Activated naive CD4-positive, alpha-beta T cell treated with Interleukin-2 at 50 U/mL for 16 hours (primary cell): ENCODE measurements around the gene ARL6IP4.
A peak's percentile ranks its signal among the peaks of the same experiment; 100 is the strongest.
"Not testable (repeated sequence)": the region's sequence is repeated elsewhere in the genome, so short reads cannot be mapped to it uniquely, and the experiment has no call there.

ENCODE experiments used
- DNase-seq: peaks from one replicate; pipeline ENCODE4 v3.0.0-alpha.2; 2020

ARL6IP4 gene

DNA sequence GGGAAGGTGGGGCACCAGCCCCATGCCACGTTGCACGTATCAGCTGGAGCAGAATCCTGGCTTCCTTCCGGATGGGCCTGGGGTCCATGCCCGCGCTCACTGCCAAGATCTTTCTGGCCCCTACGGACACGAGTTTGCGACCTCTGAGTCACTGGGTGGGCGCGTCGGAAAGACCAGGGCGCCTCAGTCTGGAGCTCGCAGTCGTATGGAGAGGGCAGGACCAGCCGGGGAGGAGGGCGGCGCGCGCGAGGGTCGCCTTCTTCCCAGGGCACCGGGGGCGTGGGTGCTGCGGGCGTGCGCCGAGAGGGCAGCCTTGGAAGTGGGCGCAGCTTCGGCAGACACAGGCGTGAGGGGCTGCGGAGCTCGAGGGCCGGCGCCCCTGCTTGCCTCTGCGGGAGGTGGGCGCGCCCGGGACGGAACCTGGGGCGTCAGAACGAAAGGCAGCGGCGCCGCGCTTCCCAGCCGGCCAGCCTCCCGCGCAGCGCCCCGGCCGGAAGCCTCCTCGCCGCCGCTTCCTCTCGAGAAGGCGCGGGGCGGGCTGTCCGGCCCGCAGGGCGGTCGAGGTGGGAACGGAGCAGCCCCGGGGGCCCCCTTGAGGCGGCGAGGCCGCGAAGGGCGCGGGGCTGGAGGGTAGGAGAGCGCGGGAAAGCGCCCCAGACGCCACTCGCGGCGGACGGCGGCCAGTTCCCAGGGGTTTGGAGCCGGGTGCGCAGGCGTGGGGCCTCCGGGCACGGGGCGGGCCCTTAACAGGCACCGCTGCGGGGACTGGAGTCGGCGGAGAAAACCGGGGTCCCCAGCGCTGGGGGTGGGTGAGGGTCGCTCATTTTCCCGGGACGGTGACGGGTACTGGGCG, at the start of gene ARL6IP4:
ARL6IP4 (plus strand) TSS at position 499 of the 853 bp plus-strand sequence. CDS start 459 bp downstream, outside the sequence.
- DNase-seq: peak; percentile 65

DNA sequence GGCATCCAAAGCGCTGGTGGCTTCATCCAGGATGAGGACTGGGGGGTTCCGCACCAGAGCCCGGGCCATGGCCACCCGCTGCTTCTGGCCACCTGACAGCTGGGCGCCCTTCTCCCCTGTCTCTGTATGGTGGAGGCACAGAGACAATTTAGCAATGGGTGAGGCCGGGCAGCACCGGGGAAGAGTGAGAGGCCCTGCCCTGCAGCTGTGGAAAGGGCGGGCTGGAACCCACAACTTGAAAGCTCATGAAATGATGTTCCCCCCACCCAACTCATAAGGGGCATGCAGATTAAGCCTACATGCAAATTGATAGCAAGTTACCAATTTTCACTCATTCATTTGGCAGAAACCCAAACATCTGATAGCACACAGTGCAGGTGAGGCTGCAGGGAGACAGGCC, 48.3 kb upstream of the ARL6IP4 start:
- DNase-seq: no peak

DNA sequence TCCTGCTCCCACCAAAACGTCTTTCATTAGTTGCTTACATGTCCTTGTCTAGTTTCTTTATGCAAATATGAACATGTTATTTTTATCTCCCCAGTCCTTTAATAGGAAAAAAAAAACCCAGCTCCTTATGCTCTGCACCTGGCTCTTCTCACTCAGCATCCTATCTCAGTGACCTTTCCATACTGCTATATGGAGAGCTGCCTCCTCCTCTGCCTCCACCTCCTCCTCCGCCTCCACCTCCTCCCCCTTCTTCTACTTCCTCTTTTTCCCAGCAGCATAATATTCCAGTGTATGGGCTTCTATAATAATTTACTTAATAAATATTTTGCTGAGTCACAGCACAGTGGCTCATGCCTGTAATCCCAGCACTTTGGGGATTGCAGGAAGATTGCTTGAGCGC, 45.8 kb upstream of the ARL6IP4 start:
- DNase-seq: no peak

DNA sequence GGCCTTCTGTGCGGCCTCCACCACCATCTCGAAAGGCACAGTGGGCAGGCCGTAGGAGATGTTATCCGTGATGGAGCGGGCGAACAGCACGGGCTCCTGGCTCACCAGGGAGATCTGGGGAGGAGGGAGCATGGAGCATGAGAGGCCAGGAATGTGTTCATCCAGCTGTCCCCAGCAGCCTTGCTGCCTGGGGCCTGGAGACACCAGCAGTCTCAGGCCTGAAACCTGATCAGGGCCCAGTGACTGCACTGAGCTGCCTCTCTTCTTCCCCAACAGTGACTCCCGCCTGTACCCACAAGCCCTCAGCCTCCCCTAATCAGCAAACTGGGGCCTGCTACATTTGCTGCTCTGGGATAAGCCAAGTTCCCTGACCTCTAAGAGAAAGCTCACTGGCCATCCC, 45.2 kb upstream of the ARL6IP4 start:
- DNase-seq: no peak

DNA sequence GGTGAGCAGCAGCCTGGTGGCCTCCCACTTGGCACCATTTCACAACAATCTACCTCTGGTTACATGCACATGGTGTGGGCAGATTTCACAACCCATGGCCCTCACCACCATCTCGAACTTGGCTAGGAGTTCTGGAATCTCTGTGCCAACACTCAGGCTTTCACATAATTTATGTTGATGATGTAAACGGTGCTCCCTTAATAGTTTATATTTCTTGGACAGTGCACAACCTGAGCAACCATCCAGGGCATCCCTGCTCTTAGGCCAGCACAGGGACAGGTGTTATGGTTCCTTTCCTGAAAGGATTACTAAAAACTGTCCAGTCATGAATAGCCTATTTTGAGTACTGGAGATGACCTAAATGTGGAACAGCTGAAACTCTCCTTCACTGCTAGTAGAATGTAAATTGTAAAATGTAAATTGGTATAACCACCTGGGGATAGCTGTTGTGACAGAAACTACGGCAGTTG, 42.8 kb upstream of the ARL6IP4 start:
- DNase-seq: no peak

DNA sequence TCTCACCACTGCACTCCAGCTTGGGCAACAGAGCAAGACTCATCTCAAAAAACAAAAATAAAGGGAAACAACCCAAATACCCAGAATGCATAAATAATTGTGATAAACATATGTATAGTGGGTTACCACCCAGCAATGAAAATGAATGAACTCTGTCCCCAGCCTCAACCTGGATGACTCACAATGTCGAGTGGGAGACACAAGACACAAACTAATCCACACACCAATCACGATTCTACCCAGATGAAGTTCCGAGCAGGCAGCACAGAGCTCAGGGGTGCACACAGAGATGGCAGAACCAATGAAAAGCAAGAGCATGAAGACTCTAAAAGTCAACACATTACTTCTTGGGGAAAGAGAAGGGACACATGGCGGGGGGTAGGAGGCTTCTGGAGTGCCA, 41.4 kb upstream of the ARL6IP4 start:
- no peak for DNase-seq

DNA sequence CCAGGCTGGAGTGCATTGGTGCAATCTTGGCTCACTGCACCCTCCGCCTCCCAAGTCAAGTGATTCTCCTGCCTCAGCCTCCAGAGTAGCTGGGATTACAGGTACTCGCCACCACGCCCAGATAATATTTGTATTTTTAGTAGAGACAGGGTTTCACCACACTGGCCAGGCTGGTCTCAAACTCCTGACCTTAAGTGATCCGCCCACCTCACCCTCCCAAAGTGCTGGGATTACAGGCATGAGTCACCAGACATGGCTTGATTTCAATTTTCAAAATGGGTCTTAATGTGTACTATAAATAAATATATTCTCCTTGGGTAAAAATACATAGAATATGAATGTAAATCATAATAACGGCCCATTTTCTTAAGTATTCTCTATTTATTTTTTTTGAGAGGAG, 39.1 kb upstream of the ARL6IP4 start:
- not testable (repeated sequence) for DNase-seq

DNA sequence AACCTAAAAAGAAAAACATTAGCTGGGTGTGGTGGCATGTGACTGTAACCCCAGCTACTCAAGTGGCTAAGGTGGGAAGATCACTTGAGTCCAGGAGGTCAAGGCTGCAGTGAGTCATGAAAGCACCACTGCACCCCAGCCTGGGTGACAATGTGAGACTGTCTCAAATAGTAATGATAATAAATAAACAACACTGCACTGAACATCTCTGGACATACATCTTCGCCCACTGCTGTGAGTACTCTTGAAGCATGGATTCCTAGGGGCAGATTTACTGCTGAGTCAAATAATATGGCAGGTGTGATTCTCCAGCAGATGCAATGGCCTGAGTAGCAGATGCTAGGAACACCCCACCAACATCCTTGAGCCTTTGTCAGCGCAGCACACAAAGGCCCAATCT, 37.8 kb upstream of the ARL6IP4 start:
- DNase-seq: no peak

DNA sequence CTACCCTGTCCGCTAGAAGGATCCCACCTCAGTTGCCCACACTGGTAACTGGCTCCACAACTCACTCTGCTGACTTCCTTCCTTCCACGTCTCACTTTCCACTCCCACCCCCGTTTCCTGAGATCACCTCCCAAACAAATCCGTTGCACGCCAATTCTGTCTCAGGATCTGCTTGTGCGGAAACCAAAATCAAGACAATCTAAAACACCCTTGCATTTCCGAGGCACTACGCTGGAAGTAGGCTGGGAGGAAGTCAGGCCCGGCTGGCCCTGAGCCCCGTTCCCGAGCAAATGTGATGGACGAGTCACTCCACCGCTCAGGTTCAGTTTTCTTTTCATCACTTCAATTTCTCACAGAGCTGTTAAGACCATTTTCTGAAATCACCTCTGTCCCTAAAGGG, 37.3 kb upstream of the ARL6IP4 start:
- no peak for DNase-seq

DNA sequence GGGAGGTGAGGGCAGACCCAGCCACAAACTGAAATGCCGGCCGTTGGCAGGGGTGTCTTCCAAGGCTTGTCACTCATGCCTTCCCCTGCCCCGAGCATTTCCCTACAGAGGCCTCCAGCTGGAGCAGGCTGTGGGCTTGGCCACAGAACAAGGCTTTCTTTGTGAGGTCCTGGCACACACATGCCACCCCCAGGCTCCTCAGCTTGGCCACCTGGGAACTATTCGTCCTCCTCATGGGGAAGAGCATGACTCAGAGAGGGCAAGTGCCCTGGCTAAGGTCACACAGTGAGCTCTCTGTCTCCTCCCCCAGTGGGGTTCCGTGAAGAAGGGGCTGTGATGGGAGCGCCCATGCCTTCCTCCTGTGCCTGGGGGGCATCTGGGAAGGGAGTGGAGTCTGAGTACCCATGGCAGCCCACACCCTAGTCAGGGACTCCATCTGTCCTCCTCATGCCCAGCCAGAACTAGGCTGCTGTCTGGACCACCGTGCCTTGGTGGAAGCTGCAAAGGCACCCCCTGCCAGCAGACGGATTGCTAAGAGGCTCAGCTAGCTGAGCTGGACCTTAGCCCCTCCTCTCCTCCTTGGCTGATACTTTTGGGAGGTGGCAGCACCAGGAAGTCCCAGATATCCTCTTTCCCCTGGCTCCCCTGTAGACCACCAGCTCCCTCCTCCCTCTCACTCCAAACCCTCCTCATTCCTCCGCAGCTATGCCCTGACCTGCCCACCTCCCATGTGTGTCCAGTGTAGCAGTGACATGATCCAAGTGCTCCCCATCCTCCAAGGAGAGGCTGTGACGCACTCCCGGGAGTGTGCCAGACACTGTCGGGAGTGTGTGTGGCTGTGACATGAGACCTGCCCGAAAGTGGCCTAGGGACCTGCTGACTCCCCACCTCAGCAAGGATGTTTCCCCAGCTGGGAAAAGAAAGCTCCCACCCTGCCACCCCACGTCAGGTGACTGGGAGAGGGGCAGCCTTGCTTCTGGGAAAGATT, 35.6 kb upstream of the ARL6IP4 start:
- DNase-seq: no peak

DNA sequence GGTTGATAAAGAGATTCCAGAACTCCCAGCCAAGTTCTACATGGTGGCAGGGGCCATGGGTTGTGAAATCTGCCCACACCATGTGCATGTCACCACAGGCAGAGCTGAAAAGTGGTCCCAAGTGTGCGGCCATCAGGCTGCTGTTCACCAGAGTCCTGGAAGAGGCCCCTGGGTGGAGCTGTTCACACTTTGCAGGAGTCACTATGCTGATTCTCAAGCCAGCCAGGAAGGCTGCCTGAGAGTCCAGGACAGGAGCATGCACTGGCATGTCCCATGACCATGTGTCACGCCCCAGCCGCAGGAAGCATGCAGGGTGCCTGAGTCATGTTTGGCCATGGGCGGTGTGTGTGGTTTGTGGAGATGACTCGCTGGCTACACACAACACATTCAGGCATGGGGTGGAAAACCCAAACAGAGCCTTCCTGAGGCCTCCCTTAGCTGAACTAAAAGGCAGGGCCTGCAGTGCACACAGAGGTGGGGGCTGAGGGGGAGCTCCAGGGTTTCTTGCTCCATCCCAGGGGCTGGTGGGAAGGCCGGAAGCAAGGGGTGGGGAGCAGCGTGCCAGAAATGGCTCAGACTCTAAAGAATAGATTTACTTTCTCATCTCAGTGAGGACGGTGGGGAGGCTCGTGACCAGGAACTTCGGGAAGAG, 33.7 kb upstream of the ARL6IP4 start:
- DNase-seq: peak; percentile 88

DNA sequence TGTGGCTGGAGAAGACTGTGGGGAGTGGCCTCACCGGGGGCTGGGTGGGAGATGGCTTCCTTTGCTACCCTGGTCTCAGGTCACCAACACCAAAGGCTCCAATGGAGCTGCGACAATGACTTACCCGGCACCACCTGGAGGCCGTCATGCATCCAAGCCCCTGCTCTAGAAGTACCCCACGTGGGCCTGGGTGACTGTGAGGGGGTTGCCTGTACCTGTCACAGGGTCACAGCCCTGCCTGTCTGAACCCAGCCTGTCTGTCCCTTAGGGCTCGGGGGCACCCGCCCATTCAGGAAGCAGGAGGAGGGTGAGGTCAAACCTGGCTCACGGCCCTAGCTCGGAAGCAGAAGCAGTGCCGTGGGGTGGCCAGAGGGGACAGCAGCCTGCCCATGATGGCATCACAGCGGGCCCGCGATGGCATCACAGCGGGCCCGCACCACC, 33.1 kb upstream of the ARL6IP4 start:
- no peak for DNase-seq

DNA sequence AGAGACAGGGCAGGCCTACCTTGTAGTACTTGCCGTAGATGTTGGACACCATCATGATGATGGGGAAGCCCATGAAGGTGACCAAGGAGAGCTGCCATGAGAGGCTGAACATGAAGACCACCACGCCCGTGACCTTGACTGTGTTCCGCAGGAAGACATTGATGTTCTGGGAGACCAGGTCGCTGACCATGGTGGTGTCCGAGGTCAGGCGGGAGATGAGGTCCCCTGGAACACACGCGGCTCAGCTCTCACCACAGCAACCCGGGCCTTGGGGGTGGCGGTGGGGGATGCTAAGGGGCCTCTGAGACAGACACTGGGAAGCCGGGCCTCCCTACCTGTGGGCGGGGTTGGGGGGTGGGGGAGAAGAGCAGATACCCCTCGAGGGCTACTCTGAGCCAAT, 31.9 kb upstream of the ARL6IP4 start:
- no peak for DNase-seq

DNA sequence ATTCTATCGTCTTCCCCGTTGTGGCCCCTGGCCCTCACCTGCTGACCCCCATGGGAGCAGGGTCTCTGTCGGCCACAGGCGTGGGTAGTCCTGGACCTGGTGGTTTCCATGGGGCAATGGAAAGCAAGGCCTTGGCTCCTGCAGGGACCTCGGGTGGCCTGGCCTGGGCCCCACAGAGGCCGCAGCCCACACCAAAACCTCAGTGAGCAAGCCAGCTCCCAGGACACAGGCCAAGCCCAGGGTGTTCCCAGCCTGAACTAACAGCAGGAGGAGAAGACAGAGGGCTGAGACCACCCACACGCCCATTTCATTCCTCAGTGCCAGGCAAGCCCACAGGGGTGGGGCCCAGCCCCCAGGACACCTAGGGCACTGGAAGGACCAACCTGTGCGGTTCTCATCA, 31.1 kb upstream of the ARL6IP4 start:
- DNase-seq: no peak

DNA sequence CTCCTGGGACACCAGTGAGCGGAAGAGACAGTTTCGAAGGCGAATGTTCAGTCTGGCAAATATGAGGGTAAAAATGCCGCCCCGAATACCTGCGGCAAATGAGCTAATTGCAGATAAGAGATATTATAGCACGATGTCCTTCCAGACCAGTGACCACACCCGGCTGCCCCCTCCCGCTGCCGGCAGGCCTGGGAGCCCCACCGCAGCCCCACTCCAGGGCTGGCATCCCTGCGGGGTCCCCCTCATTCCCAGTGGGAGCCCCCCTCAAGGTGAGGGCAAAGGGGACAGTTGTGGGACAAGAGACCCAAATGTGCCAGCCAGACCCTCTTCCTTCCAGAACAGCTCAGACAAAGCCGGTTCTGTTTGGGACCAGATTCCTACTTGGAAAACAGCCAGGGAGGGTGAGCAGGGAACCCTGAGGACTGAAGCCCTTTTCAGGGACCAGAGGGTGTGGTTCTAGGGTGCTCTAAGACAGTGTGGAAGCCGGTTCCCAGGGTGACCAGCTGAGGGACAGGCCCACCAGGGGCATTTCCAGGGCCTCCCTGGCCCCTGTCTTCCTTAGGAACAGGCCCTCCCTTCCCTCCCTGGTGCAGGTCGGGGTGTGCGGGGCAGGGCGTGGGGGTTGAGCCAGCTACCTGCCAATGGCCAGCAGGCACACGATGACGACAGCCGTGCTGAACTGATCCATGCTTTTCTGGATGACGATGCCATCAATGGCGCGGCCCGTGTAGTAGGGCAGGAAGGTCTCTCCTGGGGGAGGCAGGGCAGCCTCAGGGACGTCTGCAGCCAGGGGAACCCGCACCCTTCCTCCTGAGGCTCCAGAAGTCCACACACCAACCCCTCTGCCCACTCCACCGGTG, 30.4 kb upstream of the ARL6IP4 start:
- DNase-seq: no peak

DNA sequence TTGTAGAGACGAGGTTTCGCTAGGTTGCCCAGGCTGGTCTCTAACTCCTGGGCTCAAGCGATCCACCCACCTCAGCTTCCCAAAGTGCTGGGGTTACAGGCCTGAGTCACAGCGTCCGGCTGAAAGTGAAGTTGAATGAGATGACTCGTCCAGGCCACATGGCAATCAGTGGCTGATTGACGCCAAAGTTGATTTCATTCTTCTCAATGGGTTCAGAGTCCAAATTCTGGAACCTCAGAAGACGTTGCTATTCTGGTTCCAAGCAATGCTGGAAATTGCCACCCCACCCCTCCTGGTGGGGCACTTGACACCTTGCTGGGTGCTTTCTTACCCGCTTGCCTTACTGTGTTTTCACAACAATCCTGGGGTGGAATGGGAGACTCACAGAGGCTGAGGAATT, 29.1 kb upstream of the ARL6IP4 start:
- no peak for DNase-seq

DNA sequence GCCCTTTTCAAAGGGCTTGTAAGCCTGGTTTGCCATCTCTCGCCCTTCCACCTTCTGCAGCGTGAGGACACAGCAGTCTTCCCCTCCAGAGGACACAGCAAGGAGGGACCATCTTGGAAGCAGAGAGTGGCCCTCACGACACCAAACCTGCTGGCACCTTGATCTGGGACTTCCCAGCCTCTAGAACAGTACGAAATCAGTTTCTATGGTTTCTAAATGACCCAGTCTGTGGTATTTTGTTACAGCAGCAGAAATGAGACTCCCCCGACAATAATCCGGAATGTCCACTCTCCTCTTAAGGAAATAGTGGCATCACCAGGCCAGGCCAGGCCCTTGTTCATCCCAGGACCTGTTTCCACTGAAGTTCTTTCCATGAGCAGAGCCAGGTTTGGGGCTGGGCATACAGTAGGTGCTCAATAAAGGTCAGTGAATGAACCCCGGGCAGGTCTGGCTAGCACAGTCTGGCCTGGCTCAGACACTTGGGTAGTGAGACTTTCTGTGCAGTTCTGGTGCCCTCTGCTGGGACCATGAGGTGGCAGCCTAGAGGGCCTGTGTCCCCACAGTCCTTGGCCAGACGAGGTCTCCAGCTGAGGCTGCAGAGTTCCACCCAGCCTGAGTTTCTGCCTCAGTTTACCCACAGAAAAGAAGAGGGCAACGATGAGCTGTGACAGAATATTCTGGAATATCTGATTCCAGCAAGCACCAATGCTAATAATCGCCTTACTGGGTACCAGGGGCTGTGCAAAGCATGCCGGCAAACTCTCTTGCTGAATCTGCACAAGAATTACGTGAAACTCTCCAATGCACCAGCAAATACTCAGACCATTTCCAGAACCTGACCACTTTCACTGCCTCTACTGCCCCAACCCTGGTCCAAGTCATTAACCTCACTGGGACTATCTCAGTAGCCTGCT, 28.2 kb upstream of the ARL6IP4 start:
- DNase-seq: peak; percentile 79

DNA sequence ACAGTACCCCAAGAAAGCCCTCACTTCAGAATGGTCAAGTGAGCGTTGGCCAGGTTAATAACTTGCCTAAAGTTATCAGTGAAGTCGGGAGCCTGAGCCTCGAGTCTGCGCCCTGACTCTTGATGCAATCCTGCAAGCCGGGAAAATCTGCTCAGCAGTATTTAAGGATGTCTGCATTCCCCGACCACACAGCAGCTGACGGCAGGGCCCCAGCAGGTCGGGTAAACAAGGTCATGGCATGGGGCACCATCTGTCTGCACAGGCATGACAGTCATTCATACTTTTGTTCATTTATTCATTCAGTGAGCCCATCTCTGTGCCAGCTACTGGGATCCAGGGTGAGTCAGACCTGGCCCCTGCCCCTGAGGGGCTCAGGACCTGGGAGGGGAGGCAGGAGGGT, 25.3 kb upstream of the ARL6IP4 start:
- no peak for DNase-seq

DNA sequence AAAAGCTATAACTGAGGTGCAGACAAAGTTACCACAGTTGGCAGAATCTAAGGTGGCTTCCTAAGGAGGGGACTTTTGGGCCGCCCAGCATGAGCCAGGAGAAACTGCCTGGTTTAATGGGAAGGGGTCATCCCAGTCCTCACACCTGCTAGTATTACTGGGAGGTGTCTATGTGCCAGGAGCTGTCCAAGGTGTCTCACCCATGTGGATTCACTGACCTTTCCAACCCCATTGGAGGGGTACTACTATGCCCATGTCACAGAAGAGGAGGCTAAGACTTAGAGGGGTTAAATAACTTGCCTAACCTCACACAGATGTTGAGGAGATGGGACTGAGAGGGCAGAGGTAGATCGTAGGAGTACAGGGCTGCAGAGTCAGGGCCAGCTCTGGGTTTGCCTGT, 24.4 kb upstream of the ARL6IP4 start:
- no peak for DNase-seq

DNA sequence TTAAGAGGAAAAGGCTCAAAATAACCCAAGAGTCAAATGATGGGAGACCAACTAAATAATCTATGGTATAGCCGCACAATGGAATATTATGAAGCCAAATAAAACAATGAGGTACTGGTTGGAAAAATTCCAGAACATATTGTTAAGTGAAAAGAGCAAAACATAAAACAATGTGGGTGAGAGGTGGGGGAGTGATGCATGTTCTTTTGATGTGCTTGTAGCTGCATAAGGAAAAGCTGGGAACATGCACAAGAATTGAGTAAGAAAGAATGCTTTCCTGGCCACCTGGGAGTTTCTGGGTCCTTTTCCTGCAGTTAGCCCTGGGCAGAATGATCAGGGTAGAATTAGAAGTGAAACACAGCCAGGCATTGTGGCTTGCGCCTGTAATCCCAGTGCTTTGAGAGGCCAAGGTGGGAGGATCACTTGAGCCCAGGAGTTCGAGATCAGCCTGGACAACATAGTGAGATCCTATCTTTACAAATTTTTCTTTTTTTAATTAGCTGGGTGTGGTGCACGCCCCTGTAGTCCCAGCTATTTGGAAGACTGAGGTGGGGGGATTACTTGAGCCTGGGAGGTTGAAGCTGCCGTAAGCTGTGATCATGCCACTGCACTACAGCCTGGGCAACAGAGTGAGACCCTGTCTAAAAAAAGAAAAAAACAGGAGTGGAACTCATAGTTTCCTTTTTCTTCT, 22.1 kb upstream of the ARL6IP4 start:
- no peak for DNase-seq
